Measurements from ENCODE around the gene TMEM61.
A peak's percentile ranks its signal among the peaks of the same experiment; 100 is the strongest.
"Not testable (repeated sequence)": the region's sequence is repeated elsewhere in the genome, so short reads cannot be mapped to it uniquely, and the experiment has no call there.

Gene TMEM61

DNA sequence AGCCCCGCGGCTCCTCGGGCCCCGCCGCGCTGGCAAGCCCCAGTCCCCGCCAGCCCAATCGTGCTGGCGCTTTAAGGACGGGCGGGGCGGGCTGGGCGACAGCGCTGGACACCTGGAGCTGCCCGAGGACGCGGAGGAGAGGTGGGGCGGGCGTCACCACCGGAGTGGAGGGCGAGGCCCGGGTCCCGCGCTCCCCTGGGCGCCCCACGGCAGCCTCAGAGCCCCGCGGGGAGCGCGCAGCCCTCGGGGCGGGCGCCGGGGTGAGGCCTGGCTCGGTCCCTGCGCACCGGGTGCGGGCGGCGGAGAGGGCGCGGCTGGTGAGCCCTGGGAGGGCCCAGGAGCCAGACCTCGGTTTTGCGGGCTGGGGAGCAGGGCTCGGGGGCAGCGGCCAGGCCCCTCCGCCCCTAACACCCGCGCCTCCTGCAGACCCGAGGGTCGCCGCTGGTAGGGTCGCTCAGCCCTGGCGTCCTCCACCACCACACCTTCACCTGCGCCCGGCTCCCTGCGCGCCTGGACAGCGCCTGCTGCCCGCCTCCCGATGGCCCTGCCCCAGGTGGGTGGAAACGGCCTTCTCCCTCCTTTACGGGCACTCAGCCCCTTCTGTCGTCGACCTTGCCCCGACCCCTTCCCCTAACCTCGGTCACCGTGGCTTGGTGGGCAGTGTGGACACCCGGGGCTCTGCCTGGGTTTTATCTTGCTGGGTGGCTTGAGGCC lies at the start of gene TMEM61:
Gene TMEM61 (plus strand): TSS at position 101 of the 714 bp plus-strand sequence. CDS start 438 bp downstream, at position 539.
- Mint-ChIP-seq H3K36me3 (no peaks in the 10 kb centered on the region), H3K27ac (no peak within 1 kb of the TSS), H3K4me1 (no peaks in the 10 kb centered on the region), H3K27me3 (peaks cover 54% of the 10 kb centered on the region), H3K4me3 (no peak within 1 kb of the TSS), H3K9me3 (no peaks in the 10 kb centered on the region)
- ATAC-seq: no peak

DNA sequence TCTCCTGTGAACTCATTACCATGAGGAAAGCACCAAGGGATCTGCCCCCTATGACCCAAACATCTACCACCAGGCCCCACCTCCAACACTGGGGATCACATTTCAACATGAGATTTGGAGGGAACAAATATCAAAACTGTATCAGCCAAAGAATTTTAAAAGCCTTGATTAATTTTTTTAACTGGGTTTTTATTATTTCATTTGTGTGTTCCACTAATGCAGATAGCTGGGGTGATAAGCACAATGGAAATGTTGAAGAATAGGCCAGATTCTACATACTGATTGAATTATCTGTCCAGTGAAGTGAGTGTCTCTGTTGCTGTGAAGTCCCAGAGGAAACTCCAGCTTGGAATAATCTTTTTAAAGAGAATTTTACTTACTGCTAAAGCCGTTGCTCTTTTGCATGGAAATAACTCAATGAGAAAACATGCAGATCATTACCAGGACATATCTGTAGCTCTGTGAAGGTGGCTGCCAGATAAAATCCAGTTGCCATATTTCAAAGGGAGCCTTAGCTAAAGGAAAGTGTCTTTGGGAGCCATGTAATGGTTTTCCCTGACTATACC lies 49.1 kb upstream of the TMEM61 start:
- Mint-ChIP-seq H3K4me3 (no peak overlapping the region), H3K4me1 (no peaks in the 10 kb centered on the region), H3K9me3 (peaks cover 3% of the 10 kb centered on the region), H3K27ac (no peak overlapping the region), H3K27me3 (peaks cover 39% of the 10 kb centered on the region), H3K36me3 (no peaks in the 10 kb centered on the region)
- no peak for ATAC-seq

DNA sequence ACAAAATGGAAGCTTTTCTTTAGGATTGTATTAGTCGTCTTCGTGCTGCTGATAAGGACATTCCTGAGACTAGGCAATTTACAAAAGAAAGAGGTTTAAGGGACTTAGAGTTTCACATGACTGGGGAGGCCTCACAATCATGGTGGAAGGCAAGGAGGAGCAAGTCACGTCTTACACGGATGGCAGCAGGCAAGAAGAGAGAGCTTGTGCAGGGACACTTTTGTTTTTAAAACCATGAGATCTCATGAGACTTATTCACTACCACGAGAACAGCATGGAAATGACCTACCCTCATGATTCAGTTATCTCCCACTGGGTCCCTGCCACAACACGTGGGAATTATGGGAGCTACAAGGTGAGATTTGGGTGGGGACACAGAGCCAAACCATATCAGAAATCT lies 46.3 kb upstream of the TMEM61 start:
- peaks cover 51% of the 10 kb centered on the region for H3K27me3 Mint-ChIP-seq
- H3K27ac Mint-ChIP-seq, H3K4me3 Mint-ChIP-seq, ATAC-seq, H3K36me3 Mint-ChIP-seq, H3K4me1 Mint-ChIP-seq, H3K9me3 Mint-ChIP-seq: not testable (repeated sequence)

DNA sequence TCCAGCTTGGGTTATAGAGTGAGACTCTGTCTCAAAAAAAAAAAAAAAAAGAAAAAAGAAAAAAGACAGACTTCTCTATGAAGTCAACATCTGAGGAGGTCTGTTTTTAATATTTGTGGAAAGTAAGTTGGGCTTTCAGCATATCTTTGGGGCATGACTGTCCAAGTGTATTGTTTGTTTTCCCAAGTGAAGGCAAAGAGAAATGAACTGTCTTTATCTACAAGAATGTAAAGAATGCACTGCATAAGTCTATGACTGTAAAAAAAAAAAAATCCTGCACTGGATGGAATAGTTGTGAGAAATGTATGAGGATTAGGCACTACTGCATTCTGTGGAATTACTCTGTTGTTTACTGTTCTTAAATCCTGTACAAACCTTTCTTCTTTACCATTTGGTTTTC lies 45.6 kb upstream of the TMEM61 start:
- no peaks in the 10 kb centered on the region for H3K4me1 Mint-ChIP-seq
- H3K9me3 Mint-ChIP-seq: peaks cover 3% of the 10 kb centered on the region
- H3K27ac Mint-ChIP-seq: no peak overlapping the region
- no peak overlapping the region for H3K4me3 Mint-ChIP-seq
- no peaks in the 10 kb centered on the region for H3K36me3 Mint-ChIP-seq
- H3K27me3 Mint-ChIP-seq: peaks cover 53% of the 10 kb centered on the region
- no peak for ATAC-seq

DNA sequence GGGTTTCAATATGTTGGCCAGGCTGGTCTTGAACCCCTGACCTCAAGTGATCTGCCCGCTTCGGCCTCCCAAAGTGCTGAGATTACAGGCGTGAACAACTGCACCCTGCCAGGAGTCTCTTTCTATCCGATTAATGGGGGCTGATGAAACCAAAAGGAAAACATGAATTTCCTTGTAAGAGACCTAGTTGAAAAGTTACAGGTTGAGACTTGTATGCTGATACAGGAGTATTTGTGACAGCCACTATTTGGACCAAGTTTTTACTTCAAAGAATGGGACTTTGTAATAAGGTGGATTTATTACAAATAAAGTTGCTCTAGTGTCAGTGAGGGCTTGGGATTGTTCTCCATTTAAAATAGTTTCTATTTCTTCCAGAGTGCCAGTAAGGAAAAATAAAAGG lies 43.6 kb upstream of the TMEM61 start:
- no peaks in the 10 kb centered on the region for H3K36me3 Mint-ChIP-seq
- no peaks in the 10 kb centered on the region for H3K4me1 Mint-ChIP-seq
- peaks cover 3% of the 10 kb centered on the region for H3K9me3 Mint-ChIP-seq
- H3K4me3 Mint-ChIP-seq: no peak overlapping the region
- H3K27me3 Mint-ChIP-seq: peaks cover 51% of the 10 kb centered on the region
- no peak overlapping the region for H3K27ac Mint-ChIP-seq
- ATAC-seq: no peak

DNA sequence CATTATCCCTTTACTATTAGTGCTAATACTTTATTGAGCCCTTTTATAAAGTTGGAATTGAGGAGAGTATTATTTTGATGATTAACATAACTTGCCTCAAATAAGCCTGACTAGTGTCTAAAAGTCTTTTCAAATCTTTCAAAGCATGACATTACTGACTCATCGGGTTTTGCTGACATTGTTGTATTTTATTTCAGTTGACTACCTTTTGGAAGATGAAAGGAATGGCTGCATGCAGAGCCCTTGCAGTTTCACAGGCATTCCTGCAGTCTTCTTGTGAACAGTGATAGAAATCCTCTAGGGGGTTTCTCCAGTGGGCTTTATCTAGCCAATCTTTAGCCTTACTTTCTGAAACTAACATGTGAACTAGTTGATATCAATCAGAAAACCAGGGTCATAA lies 43.0 kb upstream of the TMEM61 start:
- Mint-ChIP-seq H3K4me1 (no peaks in the 10 kb centered on the region), H3K9me3 (peaks cover 3% of the 10 kb centered on the region), H3K36me3 (no peaks in the 10 kb centered on the region), H3K27ac (no peak overlapping the region), H3K4me3 (no peak overlapping the region), H3K27me3 (peaks cover 58% of the 10 kb centered on the region)
- ATAC-seq: no peak

DNA sequence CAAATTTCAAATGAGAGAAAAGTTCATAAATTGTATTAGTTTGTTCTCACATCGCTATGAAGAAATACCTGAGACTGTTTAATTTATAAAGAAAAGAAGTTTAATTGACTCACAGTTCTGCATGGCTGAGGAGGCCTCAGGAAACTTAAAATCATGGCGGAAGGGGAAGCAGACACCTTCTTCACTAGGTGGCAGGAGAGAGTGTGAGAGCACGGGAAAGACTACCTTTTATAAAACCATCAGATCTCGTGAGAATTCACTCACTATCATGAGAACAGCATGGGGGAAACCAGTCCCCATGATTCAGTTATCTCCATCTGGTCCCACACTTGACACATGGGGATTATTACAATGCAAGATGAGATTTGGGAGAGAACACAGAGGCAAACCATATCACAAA lies 41.5 kb upstream of the TMEM61 start:
- not testable (repeated sequence) for H3K4me3 Mint-ChIP-seq, H3K9me3 Mint-ChIP-seq, H3K36me3 Mint-ChIP-seq, ATAC-seq, H3K4me1 Mint-ChIP-seq, H3K27ac Mint-ChIP-seq
- peaks cover 56% of the 10 kb centered on the region for H3K27me3 Mint-ChIP-seq

DNA sequence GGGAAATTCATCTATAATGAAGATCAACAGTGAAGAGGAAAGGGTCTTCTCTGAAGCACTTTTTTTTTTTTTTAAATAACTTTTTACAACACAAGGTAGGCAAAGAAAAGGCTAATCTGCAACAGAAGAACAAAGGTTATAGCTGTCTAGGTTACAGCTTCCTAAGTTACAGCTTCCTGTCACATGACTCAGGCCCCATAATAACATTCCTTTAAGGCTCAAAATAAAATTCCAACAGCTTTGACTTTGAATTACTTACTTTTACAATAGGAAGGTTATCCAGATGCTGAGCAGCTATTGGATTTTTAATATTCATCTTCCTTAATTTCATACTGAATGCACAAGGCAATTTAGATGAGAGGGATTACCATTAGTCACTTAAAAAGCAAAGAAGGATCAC lies 40.4 kb upstream of the TMEM61 start:
- Mint-ChIP-seq H3K36me3 (no peaks in the 10 kb centered on the region), H3K27me3 (peaks cover 50% of the 10 kb centered on the region), H3K27ac (no peak overlapping the region), H3K4me1 (peaks cover 3% of the 10 kb centered on the region), H3K9me3 (no peaks in the 10 kb centered on the region), H3K4me3 (no peak overlapping the region)
- ATAC-seq: no peak

DNA sequence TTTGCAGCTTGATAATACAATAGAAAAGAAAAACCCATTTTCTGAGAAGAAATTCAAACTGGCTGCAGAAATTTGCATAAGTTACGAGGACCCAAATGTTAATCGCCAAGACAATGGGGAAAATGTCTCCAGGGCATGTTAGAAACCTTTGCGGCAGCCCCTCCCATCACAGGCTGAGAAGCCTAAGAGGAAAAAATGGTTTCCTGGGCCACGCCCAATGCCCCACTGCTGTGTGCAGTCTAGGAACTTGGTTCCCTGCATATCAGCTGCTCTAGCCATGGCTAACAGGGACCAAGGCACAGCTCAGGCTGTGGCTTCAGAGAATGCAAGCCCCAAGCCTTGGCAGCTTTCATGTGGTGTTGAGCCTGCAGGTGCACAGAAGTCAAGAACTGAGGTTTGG lies 37.5 kb upstream of the TMEM61 start:
- H3K27ac Mint-ChIP-seq: no peak overlapping the region
- H3K36me3 Mint-ChIP-seq: no peaks in the 10 kb centered on the region
- no peaks in the 10 kb centered on the region for H3K9me3 Mint-ChIP-seq
- H3K4me1 Mint-ChIP-seq: peaks cover 10% of the 10 kb centered on the region
- H3K4me3 Mint-ChIP-seq: no peak overlapping the region
- ATAC-seq: no peak
- H3K27me3 Mint-ChIP-seq: peaks cover 32% of the 10 kb centered on the region

DNA sequence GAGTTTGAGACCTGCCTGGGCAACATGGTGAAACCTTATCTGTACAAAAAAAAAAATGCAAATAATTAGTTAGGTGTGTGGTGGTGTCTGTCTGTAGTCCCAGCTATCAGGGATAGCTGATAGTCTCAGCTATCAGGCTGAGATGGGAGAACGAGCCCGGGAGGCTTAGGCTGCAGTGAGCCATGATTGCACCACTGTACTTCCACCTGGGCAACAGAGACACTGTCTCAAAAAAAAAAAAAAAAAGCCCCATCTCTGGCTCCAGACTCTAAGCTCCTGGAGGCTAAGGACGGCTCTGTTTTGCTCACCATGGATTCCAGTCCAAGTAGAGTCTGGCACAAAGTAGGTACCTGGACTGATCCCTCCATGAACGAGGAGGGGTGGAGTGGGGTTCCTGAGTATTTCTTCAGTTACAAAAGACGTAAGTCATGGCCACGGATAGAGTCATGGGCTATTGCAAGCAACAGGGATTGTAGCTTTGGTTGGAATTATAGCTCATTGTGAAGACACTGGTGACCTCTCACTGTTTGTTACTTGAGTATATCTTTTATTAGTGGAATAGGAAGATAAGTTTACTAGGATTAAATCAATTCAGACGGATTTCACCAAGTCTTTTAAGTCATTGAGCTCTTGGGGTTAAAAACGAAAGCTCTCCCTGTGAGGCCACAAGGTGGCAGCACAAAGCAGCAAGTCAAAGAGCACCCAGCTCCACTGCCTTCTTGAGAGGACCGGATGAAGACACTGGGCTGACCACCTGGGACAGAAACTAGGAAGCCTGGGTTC lies 35.6 kb upstream of the TMEM61 start:
- Mint-ChIP-seq H3K4me3 (no peak overlapping the region), H3K27ac (no peak overlapping the region), H3K4me1 (peaks cover 10% of the 10 kb centered on the region), H3K36me3 (no peaks in the 10 kb centered on the region), H3K9me3 (no peaks in the 10 kb centered on the region), H3K27me3 (peaks cover 27% of the 10 kb centered on the region)
- peak; percentile 75 for ATAC-seq

DNA sequence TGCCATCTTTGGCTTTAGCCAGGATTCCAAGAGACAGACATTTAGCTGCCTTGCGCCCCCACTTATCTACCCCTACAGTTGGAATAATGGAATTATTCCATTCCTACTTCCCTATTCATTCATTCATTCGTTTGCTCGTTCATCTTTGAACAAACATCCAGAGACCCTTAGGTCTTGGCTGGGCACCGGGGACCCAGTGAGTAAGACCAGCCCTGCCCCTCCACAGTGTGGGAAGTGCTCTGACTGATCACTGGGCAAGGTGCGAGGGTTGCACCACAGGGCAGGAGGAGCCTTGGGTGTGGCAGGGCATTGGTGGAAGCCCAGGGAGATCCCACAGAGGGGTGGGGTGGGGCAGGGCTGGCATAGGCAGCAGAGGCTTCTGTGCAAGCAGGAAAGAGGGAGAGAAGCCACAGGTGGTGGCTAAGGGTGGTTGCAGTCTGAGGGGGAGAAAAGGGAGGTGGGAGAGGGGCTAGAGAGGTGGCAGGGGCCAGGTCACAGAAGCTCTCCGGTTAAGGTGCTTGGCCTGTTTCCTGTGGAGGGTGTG lies 35.0 kb upstream of the TMEM61 start:
- ATAC-seq: no peak
- H3K4me1 Mint-ChIP-seq: peaks cover 16% of the 10 kb centered on the region
- H3K4me3 Mint-ChIP-seq: no peak overlapping the region
- no peaks in the 10 kb centered on the region for H3K9me3 Mint-ChIP-seq
- no peaks in the 10 kb centered on the region for H3K36me3 Mint-ChIP-seq
- H3K27me3 Mint-ChIP-seq: peaks cover 34% of the 10 kb centered on the region
- H3K27ac Mint-ChIP-seq: no peak overlapping the region

DNA sequence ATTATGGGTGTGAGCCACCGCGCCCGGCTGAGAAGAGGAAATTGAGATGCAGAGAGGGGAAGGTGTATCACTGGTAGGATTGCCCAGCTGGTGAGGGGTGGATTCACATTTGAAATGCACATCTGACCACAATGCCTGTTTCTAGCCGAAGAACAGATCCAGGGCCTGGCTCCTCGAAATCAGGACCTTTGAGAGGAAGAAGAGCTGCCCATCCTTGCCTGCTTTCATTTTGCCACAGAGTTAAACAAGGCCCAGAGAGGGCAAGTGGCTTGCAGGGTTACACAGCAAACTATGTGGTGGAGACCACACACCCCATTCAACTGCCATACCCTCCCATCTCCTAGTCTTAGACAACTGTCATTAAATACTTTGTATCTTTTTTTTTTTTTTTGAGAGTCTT lies 32.9 kb upstream of the TMEM61 start:
- Mint-ChIP-seq H3K4me3 (no peak overlapping the region), H3K9me3 (no peaks in the 10 kb centered on the region), H3K36me3 (no peaks in the 10 kb centered on the region), H3K4me1 (peaks cover 16% of the 10 kb centered on the region), H3K27me3 (peaks cover 30% of the 10 kb centered on the region), H3K27ac (no peak overlapping the region)
- ATAC-seq: no peak

DNA sequence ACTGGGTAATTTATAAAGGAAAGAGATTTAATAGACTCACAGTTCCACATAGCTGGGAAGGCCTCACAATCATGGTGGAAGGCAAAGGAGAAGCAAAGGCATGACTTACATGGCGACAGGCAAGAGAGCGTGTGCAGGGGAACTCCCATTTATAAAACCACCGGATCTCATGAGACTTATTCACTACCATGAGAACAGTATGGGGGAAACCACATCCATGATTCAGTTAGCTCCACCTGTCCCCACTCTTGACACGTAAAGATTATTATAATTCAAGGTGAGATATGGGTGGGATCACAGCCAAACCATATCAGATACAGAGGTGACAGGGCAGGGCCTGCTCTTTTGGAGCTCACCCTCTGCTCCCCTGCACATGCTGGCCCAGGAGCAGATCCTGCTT lies 31.4 kb upstream of the TMEM61 start:
- Mint-ChIP-seq H3K27me3 (peaks cover 28% of the 10 kb centered on the region), H3K9me3 (no peaks in the 10 kb centered on the region), H3K36me3 (no peaks in the 10 kb centered on the region), H3K4me3 (no peak overlapping the region), H3K4me1 (peaks cover 16% of the 10 kb centered on the region), H3K27ac (no peak overlapping the region)
- ATAC-seq: no peak

DNA sequence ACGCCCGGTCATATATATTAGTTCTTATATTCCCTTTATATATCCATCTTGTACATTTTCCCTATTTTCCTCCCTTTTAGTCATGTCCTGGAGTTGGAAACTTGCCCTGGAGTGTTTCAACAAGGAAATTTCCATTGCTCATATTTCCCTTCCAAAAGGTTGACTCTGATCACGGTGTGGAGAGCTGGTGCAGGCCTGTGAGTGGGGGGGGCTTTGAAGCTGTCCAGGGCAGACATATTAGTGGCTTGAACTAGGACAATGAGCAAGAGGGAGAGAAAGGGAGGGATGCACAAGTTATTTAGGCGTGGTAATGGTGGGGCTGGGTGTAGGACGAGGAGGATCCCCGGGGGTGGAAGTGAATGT lies 30.4 kb upstream of the TMEM61 start:
- no peaks in the 10 kb centered on the region for H3K9me3 Mint-ChIP-seq
- H3K27ac Mint-ChIP-seq: no peak overlapping the region
- H3K27me3 Mint-ChIP-seq: peaks cover 27% of the 10 kb centered on the region
- peaks cover 13% of the 10 kb centered on the region for H3K4me1 Mint-ChIP-seq
- no peak overlapping the region for H3K4me3 Mint-ChIP-seq
- no peak for ATAC-seq
- H3K36me3 Mint-ChIP-seq: no peaks in the 10 kb centered on the region

DNA sequence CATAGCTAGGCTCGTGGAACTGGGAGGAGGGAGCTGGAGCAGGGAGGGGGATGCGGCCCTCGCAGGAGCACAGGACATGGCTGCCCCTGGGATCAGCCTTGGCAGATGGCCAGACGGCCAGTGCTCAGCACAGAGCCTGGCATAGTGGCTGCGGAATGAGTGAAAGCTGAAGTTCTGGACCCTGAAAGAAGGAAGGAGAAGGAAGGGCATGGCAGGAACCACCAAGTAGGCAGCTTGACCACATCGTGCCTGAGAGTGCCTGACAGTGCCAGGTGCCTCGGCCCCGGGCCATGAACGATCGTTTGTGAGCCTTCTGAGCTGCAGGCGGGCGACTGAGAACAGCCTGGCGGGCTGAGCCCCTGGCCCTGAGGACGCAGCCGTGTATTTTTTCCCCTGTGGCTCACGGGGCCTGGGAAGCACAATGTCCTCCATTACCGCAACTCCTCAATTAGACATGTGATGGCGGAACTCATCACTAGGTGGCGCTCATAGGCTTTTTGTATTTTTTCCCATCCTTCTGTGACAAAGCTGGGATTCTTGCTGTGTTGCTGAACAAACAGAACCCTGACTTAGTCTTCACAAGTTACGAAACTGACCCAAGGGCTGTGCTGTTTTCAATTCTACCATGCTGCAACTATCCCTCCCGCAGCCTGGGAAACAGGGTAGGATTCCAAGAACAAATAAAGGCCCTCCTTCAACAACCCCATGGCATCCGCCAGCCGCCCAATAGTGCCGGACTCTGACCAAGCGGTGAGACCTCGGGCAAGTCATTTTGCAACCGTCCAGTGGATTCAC lies 29.9 kb upstream of the TMEM61 start:
- ATAC-seq: no peak
- Mint-ChIP-seq H3K27me3 (peaks cover 22% of the 10 kb centered on the region), H3K4me1 (peaks cover 8% of the 10 kb centered on the region), H3K27ac (no peak overlapping the region), H3K4me3 (no peak overlapping the region), H3K36me3 (no peaks in the 10 kb centered on the region), H3K9me3 (no peaks in the 10 kb centered on the region)

Measured in stimulated activated memory B cell treated with anti-CD40 and anti-IgM and Interleukin-4, amounts not matched to agents 10 μg/mL and 1 μg/mL and 100 μg/mL, for 72 hours (primary cell).